ENCODE data around the gene EIF3L.
A peak's percentile ranks its signal among the peaks of the same experiment; 100 is the strongest.

The EIF3L gene

DNA sequence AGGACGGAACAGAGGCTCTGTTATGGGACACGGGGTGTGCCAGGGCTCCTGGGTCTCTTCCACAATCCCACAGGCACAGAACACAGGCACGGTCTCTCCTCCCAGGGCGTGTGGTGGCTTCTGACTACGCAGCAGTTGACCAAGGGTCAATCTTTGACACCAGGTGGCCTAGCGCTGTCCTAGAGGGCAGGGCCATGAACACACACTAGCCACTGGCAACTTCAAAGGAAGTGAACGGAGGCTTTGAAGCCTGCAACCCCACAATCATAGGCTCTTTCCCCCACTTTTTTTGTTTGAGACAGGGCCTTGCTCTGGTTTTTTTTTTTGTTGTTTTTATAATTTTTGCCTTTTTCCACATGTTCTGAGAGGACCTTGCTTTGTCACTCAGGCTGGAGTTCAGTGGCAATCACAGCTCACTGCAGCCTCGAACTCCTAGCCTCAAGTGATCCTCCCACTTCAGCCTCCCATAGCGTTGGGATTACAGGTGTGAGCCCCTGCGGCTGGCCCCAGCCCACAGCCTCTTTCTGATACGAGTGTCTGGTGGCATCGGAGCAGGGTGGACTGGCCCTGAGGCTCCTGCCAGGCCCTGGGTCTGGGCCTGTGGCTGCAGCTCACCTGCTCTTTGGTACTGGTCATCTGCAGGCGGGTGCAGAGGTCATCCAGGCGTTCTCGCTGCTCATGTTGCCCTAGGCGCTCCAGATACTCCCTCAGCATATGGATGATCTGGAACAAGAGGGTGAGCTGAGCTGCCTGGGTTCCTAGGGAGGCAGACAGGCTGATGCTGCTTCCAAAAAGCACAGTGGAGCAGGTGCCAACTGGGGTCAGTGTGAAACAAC lies 17.0 kb upstream of the EIF3L start:
- no peak overlapping the region for H3K9ac ChIP-seq (ENCODE audit: low read depth, low read length)
- H3K27ac ChIP-seq (ENCODE audit: low read depth, low read length), result no peak overlapping the region
- H3K4me1 ChIP-seq (ENCODE audit: insufficient read depth, low read length), result no peaks in the 10 kb centered on the region
- H3K9me3 ChIP-seq (ENCODE audit: insufficient read depth, low read depth, low read length), result no peaks in the 10 kb centered on the region
- H3K4me3 ChIP-seq (ENCODE audit: low read length), result no peak overlapping the region
- no peaks in the 10 kb centered on the region for H3K27me3 ChIP-seq (ENCODE audit: insufficient read depth, low read length)
- H3K36me3 ChIP-seq (ENCODE audit: insufficient read depth, low read length), result peaks cover 43% of the 10 kb centered on the region
- WGBS, result 95% methylated on average over 16 of the region's 16 CpGs

DNA sequence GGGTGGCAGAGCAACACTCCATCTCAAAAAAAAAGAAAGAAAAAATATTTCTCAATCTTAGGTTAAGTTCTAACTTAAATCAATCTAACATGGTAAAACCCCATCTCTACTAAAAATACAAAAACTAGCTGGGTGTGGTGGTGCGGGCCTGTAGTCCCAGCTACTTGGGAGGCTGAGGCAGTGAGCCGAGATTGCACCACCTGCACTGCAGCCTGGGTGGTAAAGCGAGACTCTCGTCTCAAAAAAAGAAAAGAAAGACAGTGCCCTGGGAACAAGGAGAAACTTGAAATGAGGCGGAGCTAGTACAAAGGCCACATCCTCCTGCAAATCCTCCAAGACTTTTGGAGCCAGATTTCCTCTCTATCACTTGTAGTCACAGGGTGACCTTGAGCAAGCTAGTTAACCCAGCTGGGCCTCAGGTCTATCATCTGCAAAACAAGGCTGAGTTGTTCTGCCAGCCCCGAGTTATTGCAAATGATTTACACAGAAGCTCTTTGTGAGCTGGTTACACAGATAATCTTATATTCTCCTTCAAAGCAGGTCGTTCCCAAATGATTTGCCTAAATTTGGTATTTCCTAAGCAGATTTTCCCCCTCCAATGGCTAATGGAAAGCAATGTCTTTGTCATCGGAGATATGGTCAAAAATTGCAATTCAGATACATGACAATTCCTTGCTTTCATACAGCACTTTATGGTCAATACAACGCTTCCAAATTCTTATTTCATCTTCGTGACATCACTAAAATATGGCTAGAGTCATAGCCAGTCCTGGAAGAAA lies 7.0 kb upstream of the EIF3L start:
- H3K27me3 ChIP-seq (ENCODE audit: insufficient read depth, low read length), result no peaks in the 10 kb centered on the region
- no peaks in the 10 kb centered on the region for H3K9me3 ChIP-seq (ENCODE audit: insufficient read depth, low read depth, low read length)
- peaks cover 8% of the 10 kb centered on the region for H3K36me3 ChIP-seq (ENCODE audit: insufficient read depth, low read length)
- WGBS, result 93% methylated on average over 10 of the region's 10 CpGs
- H3K27ac ChIP-seq (ENCODE audit: low read depth, low read length), result no peak overlapping the region
- no peak overlapping the region for H3K9ac ChIP-seq (ENCODE audit: low read depth, low read length)
- no peaks in the 10 kb centered on the region for H3K4me1 ChIP-seq (ENCODE audit: insufficient read depth, low read length)
- no peak overlapping the region for H3K4me3 ChIP-seq (ENCODE audit: low read length)

DNA sequence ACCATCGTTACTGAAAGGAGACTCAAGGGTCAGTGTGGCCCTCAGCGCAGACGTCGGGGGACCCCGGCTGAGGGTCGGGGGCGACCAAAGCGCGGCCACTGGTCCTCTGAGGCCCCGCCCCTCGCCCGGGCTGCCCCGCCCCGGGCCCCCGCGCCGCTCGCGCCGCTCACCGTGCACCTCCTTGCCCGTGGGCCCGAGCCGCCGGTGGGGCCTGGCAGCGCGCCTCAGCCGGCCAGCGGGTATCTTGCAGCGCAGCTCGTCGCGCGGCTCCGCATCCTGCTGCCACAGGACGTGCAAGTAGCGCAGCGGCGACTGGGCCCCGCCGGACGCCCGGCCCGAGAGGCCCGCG lies 5.5 kb upstream of the EIF3L start:
- Histone ChIP-seq H3K4me3 (ENCODE audit: low read length) (peak overlapping the region; percentile 75), H3K9ac (ENCODE audit: low read depth, low read length) (peak overlapping the region; percentile 58), H3K27ac (ENCODE audit: low read depth, low read length) (peak overlapping the region; percentile 62; the same call in 1 of the 2 replicates), H3K36me3 (ENCODE audit: insufficient read depth, low read length) (peaks cover 6% of the 10 kb centered on the region), H3K4me1 (ENCODE audit: insufficient read depth, low read length) (no peaks in the 10 kb centered on the region), H3K9me3 (ENCODE audit: insufficient read depth, low read depth, low read length) (no peaks in the 10 kb centered on the region), H3K27me3 (ENCODE audit: insufficient read depth, low read length) (no peaks in the 10 kb centered on the region)
- WGBS, result under 1% methylated on average over 46 of the region's 46 CpGs

DNA sequence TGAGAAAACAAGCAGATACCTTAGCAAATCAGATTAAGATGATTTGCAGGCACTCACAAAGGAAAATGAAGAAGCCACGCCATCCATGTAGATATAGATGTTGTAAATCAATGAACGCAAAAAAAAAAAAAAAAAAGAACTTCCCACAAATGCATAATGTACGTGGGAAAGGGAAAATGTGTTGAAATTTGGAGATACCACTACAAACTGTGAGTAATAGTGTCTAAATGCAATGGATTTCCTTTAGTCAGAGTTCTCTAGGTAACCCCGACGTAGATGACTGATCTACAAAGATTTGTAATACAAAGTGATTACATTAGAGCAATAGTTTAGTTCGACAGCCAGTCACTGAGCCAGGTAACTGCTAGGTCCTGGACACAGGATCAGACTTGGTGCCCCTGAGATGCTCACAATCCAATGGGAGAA lies 4.3 kb upstream of the EIF3L start:
- H3K27ac ChIP-seq (ENCODE audit: low read depth, low read length), result no peak overlapping the region
- no peaks in the 10 kb centered on the region for H3K4me1 ChIP-seq (ENCODE audit: insufficient read depth, low read length)
- WGBS, result 97% methylated on average over 4 of the region's 6 CpGs
- H3K36me3 ChIP-seq (ENCODE audit: insufficient read depth, low read length), result peaks cover 2% of the 10 kb centered on the region
- H3K27me3 ChIP-seq (ENCODE audit: insufficient read depth, low read length), result no peaks in the 10 kb centered on the region
- peak overlapping the region; percentile 75 for H3K4me3 ChIP-seq (ENCODE audit: low read length)
- no peak overlapping the region for H3K9ac ChIP-seq (ENCODE audit: low read depth, low read length)
- H3K9me3 ChIP-seq (ENCODE audit: insufficient read depth, low read depth, low read length), result no peaks in the 10 kb centered on the region

DNA sequence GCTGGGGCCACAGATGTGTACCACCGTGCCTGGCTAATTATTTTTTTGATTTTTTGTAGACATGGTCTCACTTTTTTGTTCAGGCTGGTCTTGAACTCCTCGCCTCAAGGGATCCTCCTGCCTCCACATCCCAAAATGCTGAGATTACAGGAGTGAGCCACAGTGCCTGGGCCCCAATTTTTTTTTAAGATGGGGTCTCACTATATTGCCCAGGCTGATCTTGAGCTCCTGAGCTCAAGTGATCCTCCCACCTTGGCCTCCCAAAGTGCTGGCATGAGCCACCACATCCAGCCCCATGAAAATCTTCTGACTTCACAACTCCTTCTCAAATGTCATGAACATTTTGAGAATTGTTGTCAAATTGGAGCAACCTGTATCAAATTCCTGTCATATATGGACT lies 2.8 kb upstream of the EIF3L start:
- no peaks in the 10 kb centered on the region for H3K27me3 ChIP-seq (ENCODE audit: insufficient read depth, low read length)
- H3K4me3 ChIP-seq (ENCODE audit: low read length), result no peak overlapping the region
- no peak overlapping the region for H3K9ac ChIP-seq (ENCODE audit: low read depth, low read length)
- H3K27ac ChIP-seq (ENCODE audit: low read depth, low read length), result no peak overlapping the region
- peaks cover 6% of the 10 kb centered on the region; the same call in 1 of the 2 replicates for H3K4me1 ChIP-seq (ENCODE audit: insufficient read depth, low read length)
- peaks cover 10% of the 10 kb centered on the region for H3K36me3 ChIP-seq (ENCODE audit: insufficient read depth, low read length)
- WGBS, result 92% methylated on average over 2 of the region's 2 CpGs
- H3K9me3 ChIP-seq (ENCODE audit: insufficient read depth, low read depth, low read length), result no peaks in the 10 kb centered on the region

DNA sequence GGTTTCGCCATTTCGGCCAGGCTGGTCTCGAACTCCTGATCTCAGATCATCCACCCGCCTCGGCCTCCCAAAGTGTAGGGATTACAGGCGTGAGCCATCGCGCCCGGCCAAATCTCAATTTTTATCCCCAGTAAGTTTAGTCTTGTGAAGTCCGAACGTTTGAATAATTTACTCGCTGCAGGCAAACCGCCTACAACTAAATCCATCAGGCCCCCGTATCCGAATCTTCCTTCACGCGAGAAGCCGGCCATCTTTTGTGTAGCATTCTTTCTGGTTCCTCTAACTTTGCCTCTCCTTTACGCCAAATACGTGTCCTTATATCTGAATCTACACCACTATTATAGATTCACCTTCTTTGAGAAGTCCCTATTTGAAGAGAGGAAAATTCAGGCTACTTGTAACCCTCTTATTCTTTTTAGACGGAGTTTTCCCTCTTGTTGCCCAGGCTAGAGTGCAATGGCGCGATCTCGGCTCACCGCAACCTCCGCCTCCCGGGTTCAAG lies 581 bp upstream of the EIF3L start:
- H3K4me3 ChIP-seq (ENCODE audit: low read length), result peak overlapping the region; percentile 84
- H3K36me3 ChIP-seq (ENCODE audit: insufficient read depth, low read length), result peaks cover 32% of the 10 kb centered on the region
- no peaks in the 10 kb centered on the region for H3K27me3 ChIP-seq (ENCODE audit: insufficient read depth, low read length)
- H3K4me1 ChIP-seq (ENCODE audit: insufficient read depth, low read length), result peaks cover 6% of the 10 kb centered on the region; the same call in 1 of the 2 replicates
- peak overlapping the region; percentile 95 for H3K9ac ChIP-seq (ENCODE audit: low read depth, low read length)
- peak overlapping the region; percentile 89 for H3K27ac ChIP-seq (ENCODE audit: low read depth, low read length)
- no peaks in the 10 kb centered on the region for H3K9me3 ChIP-seq (ENCODE audit: insufficient read depth, low read depth, low read length)
- 34% methylated on average over 27 of the region's 27 CpGs for WGBS

DNA sequence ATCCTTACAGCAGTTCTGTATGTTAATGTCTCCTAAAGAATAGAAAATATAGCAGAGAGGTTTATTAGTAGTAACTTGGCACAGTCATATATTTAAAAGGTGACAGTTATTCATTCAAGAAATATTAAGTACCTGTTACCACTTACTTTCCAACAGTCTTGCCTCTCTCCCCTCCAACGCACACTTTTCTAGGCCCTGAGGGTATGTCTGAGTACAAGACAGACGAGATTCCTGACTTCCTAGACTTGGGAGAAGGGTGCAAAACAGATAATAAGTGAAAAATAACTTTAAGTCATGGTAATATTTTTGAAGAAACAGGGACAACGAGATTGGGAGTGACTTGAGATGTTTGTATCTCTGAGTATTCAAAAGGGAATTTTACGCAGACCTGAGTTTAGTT lies 1.6 kb downstream of the EIF3L start:
- 96% methylated on average over 4 of the region's 4 CpGs for WGBS
- H3K9ac ChIP-seq (ENCODE audit: low read depth, low read length), result peak overlapping the region; percentile 95; the same call in 1 of the 2 replicates
- peaks cover 54% of the 10 kb centered on the region for H3K36me3 ChIP-seq (ENCODE audit: insufficient read depth, low read length)

DNA sequence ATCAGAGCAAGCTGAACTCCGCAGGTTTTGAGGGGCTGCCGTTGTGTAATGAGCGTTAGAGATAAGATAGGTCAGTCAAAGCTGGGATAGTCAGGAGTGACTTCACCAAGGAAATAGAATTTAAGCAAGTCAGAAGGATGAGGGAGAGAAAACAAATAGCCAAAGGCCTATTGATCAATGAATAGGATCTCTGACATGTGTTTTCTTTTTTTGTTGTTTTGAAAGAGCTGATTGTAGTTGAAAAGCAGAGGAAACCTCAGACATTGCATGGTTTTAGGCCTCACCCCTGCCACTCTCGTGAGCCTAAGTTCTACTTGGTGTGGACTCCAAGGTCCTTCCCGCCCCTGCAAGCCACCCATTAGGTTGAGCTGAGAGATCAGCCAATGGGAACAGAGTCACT lies 3.2 kb downstream of the EIF3L start:
- Histone ChIP-seq H3K9ac (ENCODE audit: low read depth, low read length) (no peak overlapping the region), H3K27me3 (ENCODE audit: insufficient read depth, low read length) (no peaks in the 10 kb centered on the region), H3K9me3 (ENCODE audit: insufficient read depth, low read depth, low read length) (no peaks in the 10 kb centered on the region), H3K36me3 (ENCODE audit: insufficient read depth, low read length) (peaks cover 69% of the 10 kb centered on the region), H3K4me1 (ENCODE audit: insufficient read depth, low read length) (peaks cover 6% of the 10 kb centered on the region; the same call in 1 of the 2 replicates), H3K4me3 (ENCODE audit: low read length) (no peak overlapping the region), H3K27ac (ENCODE audit: low read depth, low read length) (no peak overlapping the region)
- WGBS, result 95% methylated on average over 5 of the region's 5 CpGs

More for the DNA sequence above, 1.6 kb downstream of the EIF3L start:
- Histone ChIP-seq H3K9me3 (ENCODE audit: insufficient read depth, low read depth, low read length) (no peaks in the 10 kb centered on the region), H3K27me3 (ENCODE audit: insufficient read depth, low read length) (no peaks in the 10 kb centered on the region), H3K4me1 (ENCODE audit: insufficient read depth, low read length) (peaks cover 6% of the 10 kb centered on the region; the same call in 1 of the 2 replicates), H3K27ac (ENCODE audit: low read depth, low read length) (no peak overlapping the region), H3K4me3 (ENCODE audit: low read length) (peak overlapping the region; percentile 84)

DNA sequence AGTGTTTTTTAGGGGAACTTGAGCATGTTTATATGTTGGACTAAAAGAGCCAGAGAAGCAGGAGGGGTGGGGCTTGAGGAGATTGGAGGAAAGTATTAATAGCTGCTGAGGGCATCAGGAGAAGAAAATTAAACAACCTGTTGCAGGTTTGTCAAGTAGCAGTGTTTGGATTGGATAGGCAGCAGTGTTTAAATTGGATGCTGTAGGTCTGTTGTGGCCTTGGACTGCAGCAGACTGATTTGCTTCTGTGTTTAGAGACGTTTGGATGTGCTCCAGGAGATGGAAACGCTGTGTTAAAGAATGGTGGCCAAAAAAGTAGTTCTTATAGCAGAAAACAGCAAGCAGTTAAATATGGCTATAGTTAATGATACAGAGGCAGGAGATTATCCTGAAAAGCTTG lies 5.7 kb downstream of the EIF3L start:
- no peak overlapping the region for H3K9ac ChIP-seq (ENCODE audit: low read depth, low read length)
- H3K9me3 ChIP-seq (ENCODE audit: insufficient read depth, low read depth, low read length), result no peaks in the 10 kb centered on the region
- H3K27ac ChIP-seq (ENCODE audit: low read depth, low read length), result no peak overlapping the region
- H3K27me3 ChIP-seq (ENCODE audit: insufficient read depth, low read length), result no peaks in the 10 kb centered on the region
- no peak overlapping the region for H3K4me3 ChIP-seq (ENCODE audit: low read length)
- H3K4me1 ChIP-seq (ENCODE audit: insufficient read depth, low read length), result peaks cover 6% of the 10 kb centered on the region; the same call in 1 of the 2 replicates
- 85% methylated on average over 2 of the region's 2 CpGs for WGBS
- peaks cover 90% of the 10 kb centered on the region for H3K36me3 ChIP-seq (ENCODE audit: insufficient read depth, low read length)

DNA sequence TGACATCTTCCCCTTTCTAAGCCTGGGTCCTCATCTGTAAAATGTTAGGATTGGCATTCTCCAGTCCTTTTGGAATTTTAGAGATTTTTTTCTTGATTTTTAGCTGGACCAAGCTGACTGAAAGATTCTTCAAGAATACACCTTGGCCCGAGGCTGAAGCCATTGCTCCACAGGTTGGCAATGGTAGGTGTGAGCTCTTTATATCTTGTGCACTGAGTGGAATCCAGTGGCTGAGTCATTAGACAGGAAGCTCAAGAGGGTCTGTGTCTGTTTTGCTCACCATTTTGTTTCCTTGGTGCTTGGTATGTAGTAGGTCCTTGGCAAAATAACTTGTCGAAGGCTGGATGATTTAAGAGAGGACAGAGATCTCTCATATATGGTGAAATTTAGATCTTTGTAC lies 6.2 kb downstream of the EIF3L start:
- no peak overlapping the region for H3K9ac ChIP-seq (ENCODE audit: low read depth, low read length)
- no peaks in the 10 kb centered on the region for H3K27me3 ChIP-seq (ENCODE audit: insufficient read depth, low read length)
- H3K4me1 ChIP-seq (ENCODE audit: insufficient read depth, low read length), result peaks cover 6% of the 10 kb centered on the region; the same call in 1 of the 2 replicates
- no peaks in the 10 kb centered on the region for H3K9me3 ChIP-seq (ENCODE audit: insufficient read depth, low read depth, low read length)
- no peak overlapping the region for H3K4me3 ChIP-seq (ENCODE audit: low read length)
- no peak overlapping the region for H3K27ac ChIP-seq (ENCODE audit: low read depth, low read length)
- H3K36me3 ChIP-seq (ENCODE audit: insufficient read depth, low read length), result peaks cover 95% of the 10 kb centered on the region
- WGBS, result 98% methylated on average over 2 of the region's 2 CpGs

DNA sequence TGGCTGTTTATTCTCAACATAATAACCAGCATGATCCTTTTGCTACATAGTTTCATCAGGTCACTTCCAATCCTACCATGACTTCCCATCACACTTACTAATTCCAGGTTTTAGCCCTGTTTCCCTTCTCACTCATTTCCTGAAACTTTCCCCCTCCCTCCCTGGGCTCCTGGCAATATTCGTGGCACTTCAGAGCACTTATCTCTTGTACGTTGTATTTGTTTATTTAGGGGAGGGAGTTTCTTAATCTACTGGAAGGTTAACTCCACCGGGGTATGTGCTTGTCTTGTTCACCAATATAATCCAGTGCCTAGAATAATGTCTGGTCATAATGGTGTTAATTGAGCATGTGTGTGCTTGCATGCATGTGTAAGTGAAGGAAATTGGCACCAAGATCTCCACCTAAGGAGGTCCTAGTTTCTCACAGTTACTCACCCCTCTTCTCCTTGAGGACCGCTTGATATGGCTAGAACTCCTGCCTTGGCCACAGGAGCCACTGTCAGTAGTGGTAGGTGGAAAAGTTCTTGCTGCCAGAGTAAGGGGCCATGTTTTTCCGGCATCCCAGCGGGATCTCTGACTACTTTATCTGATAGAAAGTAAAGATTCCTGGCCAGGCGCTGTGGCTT lies 11.7 kb downstream of the EIF3L start:
- Histone ChIP-seq H3K36me3 (ENCODE audit: insufficient read depth, low read length) (peaks cover 92% of the 10 kb centered on the region), H3K9ac (ENCODE audit: low read depth, low read length) (no peak overlapping the region), H3K27ac (ENCODE audit: low read depth, low read length) (no peak overlapping the region), H3K27me3 (ENCODE audit: insufficient read depth, low read length) (no peaks in the 10 kb centered on the region), H3K9me3 (ENCODE audit: insufficient read depth, low read depth, low read length) (no peaks in the 10 kb centered on the region), H3K4me3 (ENCODE audit: low read length) (no peak overlapping the region), H3K4me1 (ENCODE audit: insufficient read depth, low read length) (no peaks in the 10 kb centered on the region)
- 94% methylated on average over 7 of the region's 7 CpGs for WGBS
